ENCODE measurements around the gene NAA40.

The NAA40 gene

DNA sequence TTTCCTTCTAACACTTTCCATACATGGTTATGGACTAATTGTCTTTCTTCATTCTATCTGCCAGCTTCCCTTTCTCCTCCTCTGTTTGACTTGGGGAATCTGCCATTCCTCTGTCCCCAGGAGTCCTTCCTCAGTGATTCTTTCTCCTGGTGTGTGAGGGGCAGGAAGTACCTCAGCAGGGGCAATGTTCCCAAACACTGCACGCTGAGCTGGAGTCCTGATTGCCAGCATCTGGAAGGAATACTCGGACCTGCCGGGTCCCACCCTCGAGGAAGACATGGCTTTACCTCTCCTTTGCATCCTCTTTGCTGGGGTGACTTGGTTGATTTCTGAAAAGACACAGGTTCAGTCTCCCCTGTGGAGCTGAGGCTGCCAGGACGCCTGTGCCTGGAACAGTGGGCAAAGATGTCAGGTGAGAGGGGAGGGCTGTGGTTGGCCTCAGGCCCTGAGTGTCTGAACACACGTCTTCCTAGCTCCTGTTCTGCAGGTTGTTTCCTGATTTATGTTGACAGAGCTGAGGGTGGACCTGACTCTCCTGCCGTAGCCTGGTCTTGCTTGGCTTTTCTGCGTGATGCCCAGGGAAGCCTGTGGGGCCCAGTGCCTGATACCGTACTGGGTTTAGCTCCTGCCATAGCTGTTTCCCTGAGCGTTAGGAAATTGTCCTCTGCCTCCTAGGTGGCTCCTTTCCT is 39.9 kb downstream of the NAA40 start:
- TF ChIP-seq, protein P1, sequence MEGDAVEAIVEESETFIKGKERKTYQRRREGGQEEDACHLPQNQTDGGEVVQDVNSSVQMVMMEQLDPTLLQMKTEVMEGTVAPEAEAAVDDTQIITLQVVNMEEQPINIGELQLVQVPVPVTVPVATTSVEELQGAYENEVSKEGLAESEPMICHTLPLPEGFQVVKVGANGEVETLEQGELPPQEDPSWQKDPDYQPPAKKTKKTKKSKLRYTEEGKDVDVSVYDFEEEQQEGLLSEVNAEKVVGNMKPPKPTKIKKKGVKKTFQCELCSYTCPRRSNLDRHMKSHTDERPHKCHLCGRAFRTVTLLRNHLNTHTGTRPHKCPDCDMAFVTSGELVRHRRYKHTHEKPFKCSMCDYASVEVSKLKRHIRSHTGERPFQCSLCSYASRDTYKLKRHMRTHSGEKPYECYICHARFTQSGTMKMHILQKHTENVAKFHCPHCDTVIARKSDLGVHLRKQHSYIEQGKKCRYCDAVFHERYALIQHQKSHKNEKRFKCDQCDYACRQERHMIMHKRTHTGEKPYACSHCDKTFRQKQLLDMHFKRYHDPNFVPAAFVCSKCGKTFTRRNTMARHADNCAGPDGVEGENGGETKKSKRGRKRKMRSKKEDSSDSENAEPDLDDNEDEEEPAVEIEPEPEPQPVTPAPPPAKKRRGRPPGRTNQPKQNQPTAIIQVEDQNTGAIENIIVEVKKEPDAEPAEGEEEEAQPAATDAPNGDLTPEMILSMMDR (conservative IDR thresholded peaks at IDR 0.05; ENCODE audit: low read length): no peak
- DNase-seq (ENCODE audit: low read depth): no peak
- no peak overlapping the region for H3K4me3 ChIP-seq (ENCODE audit: low read length)

DNA sequence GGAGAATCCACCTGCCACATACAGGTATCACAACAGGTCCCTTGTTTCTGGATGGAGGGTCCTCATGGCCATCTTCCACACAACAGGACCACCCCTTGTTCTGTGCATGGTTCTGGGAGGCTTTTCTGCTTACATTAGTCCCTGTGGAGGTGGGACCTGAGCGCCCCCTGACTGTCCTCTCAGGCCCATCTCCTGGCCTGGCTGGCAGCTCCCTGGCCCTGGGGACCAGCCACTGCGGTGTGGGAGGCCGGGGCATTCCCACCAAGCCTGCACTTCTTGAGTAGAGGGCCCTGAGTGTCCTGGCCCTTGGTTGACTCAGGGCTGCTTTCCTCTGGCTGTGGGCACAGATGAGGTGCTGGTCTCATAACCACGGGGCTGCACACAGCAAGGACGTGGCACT is 40.6 kb downstream of the NAA40 start:
- H3K4me3 ChIP-seq (ENCODE audit: low read length): no peak overlapping the region
- DNase-seq (ENCODE audit: low read depth): no peak
- TF ChIP-seq, protein P1 (conservative IDR thresholded peaks at IDR 0.05; ENCODE audit: low read length): no peak

DNA sequence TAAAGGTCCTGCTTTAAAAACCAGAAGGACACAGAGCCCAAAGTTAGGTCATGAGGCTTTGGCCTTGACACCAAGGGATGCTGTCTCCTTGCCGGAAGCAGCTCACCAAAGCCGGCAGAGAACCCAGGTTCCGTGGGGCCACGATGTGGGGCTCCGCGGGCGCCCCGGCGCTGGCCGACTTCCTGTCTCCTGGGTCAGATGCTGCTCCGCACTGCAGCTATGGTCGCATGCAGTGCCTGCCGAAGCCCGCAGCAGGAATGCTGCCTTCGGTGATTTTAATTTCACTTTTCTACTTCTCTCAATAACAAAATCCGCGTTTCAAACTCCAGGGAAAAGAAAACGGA is 47.0 kb downstream of the NAA40 start:
- no peak for DNase-seq (ENCODE audit: low read depth)
- peak overlapping the region; percentile 95 for H3K4me3 ChIP-seq (ENCODE audit: low read length)
- TF ChIP-seq, protein P1 (conservative IDR thresholded peaks at IDR 0.05; ENCODE audit: low read length): no peak

DNA sequence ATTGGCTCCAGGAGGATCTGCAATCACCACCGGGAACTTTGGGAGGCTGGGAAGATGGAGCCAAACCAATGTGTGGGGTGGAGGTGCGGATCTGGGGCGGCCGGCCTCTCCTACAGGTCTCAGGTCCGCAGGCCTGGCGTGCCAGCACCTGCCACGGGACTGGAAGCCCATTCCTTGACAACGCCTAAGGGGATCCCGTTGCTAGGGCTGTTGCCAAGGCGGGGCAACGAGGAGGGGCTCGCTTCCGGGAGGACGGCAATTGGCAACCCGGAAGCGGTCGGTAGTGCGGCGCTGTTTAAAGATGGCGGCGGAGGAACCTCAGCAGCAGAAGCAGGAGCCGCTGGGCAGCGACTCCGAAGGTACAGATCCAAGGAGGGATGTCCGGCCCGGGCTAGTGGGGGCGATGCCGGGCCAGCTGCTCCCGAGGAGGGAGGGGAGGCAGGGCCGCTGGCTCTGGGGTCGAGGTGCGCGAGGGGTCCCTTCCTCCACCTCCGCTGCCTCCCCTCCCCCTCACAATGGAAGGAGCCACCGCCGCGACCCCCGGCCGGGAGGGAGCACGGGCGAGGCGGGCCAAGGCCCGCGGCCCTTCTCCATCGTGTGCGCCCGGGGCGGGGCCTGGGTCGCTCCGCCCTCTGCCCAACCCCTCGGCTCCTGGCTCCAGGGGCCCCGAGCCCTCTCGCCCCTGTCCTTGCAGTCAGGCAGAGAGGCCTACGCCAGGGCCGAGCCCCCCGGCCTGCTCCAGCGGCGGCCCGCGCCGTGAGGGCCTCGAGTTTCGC is 47.5 kb downstream of the NAA40 start, which contains the start of gene OTUB1:
Gene OTUB1, plus strand, starts transcription at position 283 of the 776 bp plus-strand sequence. Its CDS starts 19 bp downstream, at position 302.
- peak within 1 kb of the TSS; percentile 95 for H3K4me3 ChIP-seq (ENCODE audit: low read length)
- peak; percentile 88 for DNase-seq (ENCODE audit: low read depth)
- TF ChIP-seq, protein P1 (conservative IDR thresholded peaks at IDR 0.05; ENCODE audit: low read length): no peak

DNA sequence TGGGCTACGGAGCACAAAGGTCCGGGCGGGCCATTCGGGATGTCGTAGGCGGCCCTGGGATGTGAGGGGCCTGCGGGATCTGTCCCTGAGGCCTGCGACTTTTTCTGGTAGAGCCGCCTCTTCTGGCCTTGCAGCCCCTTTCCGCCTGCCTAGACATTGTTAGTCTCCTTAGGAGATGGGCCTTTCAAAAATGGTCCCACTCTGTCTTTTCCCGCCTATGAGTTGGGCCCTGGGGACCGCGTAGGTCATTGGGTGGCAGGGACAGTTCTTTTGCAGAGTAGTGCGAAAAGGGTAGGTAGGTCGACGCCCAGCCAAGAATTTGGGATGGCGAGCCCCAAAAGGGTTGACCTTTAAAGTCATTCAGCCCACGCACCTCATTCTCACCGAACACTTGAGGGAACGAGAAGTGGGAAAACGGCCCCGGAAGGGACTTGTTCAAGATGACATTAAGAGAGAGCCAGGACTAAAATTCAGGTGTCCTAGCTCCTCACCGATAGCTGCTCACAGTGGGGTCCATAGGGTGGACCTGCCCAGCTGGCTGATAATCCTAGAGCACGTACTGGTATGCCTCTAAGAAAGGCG is 48.2 kb downstream of the NAA40 start:
- no peak for DNase-seq (ENCODE audit: low read depth)
- TF ChIP-seq, protein P1 (conservative IDR thresholded peaks at IDR 0.05; ENCODE audit: low read length): no peak
- peak overlapping the region; percentile 95 for H3K4me3 ChIP-seq (ENCODE audit: low read length)

DNA sequence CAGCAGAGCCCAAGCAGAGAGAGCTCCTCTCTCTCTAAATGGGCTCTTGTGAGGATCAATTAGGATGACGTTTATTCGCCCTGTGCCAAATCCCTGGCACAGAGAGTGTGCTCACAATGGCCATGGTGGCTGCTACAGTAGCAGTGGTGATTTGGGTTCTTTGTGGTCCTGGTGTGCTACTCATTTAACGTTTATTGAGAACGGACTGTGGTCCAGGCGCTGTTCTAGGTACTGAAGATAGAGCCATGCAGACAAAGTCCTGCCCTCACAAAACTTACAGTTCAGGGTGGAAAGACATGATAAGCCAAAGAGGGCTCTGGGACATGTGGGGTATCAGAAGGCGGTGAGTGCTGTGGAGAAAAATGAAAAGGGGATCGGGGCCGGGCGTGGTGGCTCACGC is 52.8 kb downstream of the NAA40 start:
- no peak for DNase-seq (ENCODE audit: low read depth)
- TF ChIP-seq, protein P1 (conservative IDR thresholded peaks at IDR 0.05; ENCODE audit: low read length): no peak
- no peak overlapping the region for H3K4me3 ChIP-seq (ENCODE audit: low read length)
